Mucosa of gallbladder (tissue), 1 donor: ENCODE measurements around the gene LGR5. TPM values are rescaled to one million over a fixed set of nuclear protein-coding genes. Genes with fewer than 3 reads are reported as not detected.
"Not testable (repeated sequence)": the region's sequence is repeated elsewhere in the genome, so short reads cannot be mapped to it uniquely, and the experiment has no call there.

Experiments
- DNase-seq: peaks from one replicate; pipeline ENCODE4 v3.0.0-alpha.2; 2020; ENCODE audit warnings: low spot score
- total RNA-seq: library from RNA; stranded (reverse); gene quantifications from one replicate; pipeline ENCODE4 v1.2.1, GENCODE V29; 2021
- donor health status: DM: no; HTN: no; CAD: no.

Gene LGR5
- total RNA-seq, 1 donor from 2014 or later, result not detected

- no peak for DNase-seq
These were observed 113.3 kb downstream of the LGR5 start for GRCh38 chr12:71552728-71553501.

GRCh38 chr12:71555191-71555590 lies 115.6 kb downstream of the LGR5 start:
- DNase-seq, result no peak

DNA sequence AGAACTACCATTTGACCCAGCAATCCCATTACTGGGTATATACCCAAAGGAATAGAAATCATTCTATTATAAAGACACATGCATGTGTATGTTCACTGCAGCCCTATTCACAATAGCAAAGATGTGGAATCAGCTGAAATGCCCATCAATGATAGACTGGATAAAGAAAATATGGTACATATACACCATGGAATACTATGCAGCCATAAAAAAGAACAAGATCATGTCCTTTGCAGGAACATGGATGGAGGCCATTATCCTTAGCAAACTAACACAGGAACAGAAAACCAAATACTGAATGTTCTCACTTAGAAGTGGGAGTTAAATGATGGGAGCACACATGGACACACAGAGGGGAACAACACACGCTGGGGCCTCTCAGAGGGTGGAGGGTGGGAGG lies 116.2 kb downstream of the LGR5 start:
- DNase-seq, result not testable (repeated sequence)

GRCh38 chr12:71556448-71556847 lies 116.8 kb downstream of the LGR5 start:
- no peak for DNase-seq

DNA sequence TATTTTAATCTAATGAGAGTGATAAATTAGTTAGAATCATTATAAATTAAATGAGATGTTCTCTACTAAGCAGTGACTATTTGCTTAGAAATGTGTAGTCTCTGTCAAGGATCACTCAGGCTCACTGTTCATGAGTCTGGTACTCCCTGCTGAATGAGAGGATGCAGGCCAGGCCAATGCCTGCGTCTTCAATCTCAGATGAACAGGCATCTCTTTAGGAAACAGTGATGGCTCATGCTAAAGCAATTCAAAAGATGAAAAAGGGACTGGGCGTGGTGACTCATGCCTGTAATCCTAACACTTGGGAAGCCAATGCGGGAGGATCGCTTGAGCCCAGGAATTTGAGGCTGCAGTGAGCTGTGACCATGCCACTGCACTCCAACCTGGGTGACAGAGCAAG lies 117.3 kb downstream of the LGR5 start:
- no peak for DNase-seq

DNA sequence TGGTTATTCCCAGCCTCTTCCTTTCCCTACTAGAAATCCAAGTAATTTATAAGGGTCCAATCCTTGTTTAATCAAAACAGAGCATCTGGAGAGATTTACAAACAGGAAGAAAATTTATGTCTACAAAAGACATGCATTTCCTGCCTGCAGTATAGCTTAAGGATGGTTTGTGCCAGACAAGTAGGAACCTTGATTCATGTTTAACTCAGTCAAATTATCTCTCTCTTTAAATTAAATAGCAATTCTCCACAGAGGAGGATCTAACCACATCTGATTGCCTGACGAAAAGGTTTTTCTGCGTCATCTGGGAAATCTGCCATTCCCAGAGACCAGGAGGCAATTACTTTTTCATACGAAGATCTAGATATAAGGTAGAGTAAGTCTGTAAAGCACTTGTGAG lies 118.8 kb downstream of the LGR5 start:
- DNase-seq, result no peak

DNA sequence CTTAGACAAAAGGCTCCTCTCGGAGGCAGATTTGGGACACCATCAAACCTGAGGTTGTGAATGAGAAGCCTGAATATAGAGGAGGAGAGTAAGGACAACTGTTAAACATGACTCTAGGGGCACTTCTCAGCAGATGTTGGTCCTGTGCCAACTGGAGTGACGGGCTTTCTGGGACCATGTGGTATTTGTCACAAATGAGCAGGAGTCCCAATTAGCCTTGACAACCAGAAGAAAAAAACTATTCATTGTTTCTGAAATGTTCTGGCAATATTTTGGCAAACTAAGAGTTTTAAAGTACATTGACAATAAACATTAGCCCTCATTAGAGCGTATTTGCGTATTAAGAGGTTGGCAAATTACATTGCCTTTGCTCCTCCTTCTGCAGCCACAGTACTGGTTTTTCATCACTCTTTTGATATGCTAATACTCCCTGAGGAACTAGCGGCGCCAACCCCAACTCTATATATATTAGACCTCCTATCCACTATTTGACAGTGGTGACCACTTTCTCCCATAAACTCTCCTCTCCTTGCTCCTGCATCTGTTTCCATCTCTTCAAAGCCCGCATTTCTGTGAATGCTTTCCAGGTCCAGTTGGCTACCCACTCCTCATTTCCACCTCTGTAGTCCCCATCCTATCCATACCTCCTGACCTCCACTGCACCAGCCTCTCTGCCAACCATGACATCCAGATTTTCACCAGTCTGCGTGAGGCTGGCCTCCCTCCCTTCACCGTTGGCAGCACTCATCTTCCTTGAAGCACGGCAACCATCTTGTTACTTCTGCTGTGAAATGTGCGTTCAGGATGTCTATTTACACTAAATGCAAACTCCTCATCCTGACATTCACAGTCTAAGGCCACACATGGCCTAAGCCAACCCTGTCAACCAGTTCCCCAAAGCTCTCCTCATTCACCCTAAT lies 123.3 kb downstream of the LGR5 start:
- no peak for DNase-seq

GRCh38 chr12:71565535-71565934 lies 125.9 kb downstream of the LGR5 start:
- no peak for DNase-seq

DNA sequence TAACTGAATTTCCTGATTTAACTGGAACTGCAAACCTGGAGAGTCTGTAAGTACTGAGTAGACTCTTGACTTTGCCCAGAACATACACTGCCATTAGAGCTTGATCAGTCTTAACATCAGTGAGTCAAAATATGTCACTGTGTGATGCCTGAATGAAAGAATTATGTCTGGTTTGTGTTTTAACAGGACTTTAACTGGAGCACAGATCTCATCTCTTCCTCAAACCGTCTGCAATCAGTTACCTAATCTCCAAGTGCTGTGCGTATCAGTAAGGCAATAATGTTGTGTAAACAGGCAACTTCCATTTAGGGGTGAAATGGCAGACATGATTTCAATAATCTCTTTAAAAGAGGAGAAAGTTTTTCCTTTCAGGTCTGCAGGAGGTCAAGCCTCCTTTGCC lies 127.1 kb downstream of the LGR5 start:
- no peak for DNase-seq

DNA sequence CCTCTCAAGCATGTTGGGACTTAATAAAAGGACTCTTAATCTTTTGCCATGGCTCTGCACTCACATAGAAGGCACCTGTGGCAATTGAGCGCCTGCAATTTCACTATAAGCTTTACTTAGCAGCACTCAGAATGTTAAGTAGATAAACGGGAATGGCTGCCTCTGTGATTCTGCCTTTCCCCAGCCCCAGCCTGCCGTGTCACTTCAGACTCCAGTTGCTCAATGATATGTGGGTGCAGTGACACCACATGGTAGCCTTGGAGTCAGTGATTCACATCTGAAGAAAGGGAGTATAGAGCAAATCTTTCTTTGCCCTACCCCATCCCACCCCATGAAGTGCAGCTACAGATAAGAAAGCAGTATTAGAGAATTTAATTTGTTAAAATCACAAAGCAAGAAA lies 127.9 kb downstream of the LGR5 start:
- DNase-seq, result no peak

DNA sequence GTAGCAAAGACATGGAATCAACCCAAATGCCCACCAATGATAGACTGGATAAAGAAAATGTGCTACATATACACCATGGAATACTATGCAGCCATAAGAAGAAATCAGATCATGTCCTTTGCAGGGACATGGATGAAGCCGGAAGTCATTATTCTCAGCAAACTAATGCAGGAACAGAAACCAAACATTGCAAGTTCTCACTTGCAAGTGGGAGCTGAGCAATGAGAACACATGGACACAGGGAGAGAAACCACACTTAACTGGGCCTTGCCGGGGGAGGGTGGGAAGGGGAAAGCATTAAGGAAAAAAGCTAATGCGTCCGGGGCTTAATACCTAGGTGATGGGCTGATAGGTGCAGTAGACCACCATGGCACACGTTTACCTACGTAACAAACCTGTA lies 130.3 kb downstream of the LGR5 start:
- DNase-seq, result not testable (repeated sequence)

DNA sequence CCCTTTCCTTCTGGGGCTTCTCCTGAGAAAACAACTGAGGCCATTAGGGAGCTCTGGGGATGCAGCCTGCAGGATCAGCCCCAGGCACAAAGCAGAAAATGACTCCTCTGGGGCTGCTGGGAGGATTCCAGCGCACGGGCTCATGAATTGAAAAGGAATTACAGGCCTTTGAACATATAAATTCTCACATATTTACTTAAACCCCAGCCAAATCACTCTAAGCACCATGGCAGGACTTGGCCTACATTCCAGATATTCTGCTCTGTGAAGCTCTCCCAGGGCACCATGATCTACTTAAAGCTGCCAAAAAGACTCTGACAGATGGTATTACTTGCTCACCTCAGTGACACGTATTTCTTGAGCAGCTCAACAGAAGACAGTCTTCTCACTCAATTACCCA lies 136.9 kb downstream of the LGR5 start:
- DNase-seq, result no peak

DNA sequence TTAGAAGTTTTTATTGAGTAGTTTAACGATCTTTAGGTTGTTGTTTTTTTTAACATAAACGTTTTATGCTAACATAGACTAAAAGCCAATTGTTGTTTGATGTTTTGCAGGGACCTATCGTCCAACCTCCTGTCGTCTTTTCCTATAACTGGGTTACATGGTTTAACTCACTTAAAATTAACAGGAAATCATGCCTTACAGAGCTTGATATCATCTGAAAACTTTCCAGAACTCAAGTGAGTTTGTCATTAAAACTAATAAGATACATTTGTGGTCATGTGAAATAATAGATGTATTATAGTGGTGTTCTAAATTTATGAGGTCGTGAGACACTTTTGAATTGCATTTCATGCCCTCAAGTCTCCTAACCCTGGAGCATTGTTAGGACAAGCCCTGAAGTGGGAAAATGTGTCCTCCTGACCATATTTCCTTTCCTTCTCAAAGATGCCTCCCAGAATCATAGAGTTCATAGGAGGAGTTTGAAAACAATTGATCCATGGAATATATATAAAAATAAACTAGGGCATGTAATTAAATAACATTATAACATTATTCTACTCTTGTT lies 139.2 kb downstream of the LGR5 start:
- DNase-seq, result no peak

- no peak for DNase-seq
These were observed 141.6 kb downstream of the LGR5 start for GRCh38 chr12:71581206-71581605.

DNA sequence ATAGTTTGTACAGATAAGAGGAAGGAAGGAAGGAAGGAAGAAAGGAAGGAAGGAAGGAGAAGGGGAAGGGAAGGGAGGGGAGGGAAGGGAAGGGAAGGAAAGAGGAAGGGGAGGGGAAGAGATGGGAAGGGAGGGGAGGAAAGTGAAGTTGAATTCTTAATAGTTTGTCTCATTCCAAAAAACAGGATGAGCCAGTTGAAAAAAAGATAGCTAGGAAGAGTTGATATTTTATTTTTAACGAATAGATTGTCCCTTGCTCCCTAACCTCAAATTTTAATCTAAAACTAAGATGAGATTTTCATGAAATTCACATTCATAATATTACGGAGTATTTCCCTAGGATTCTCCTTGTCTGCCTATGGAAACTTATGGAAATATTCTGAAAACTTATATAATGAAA lies 143.3 kb downstream of the LGR5 start:
- DNase-seq, result no peak

GRCh38 chr12:71584356-71584755 lies 144.8 kb downstream of the LGR5 start:
- DNase-seq, result no peak

GRCh38 chr12:71585218-71585617 lies 145.6 kb downstream of the LGR5 start:
- DNase-seq, result no peak

- DNase-seq, result no peak
These were observed 147.4 kb downstream of the LGR5 start for GRCh38 chr12:71587012-71587411.

GRCh38 chr12:71589478-71589881 lies 149.9 kb downstream of the LGR5 start:
- DNase-seq, result no peak

DNA sequence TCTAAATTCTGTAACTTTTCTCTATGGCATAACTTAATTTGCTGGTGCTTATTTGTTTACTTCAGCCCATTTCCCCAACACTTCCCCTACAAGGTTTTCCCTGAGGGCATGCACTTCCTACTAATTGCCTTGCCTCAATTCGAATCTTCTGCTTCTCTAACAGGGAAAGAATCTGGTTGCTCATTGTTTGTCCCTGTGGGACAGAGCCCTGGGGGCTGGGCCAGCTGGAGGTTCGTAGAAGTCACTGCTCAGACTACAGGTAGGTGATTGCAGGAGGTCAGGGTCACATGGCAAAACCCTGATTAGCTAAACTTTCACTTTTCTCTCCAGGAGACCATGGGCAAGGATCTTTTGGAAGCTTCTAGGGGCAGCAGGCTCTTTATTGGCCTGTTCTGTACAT lies 152.0 kb downstream of the LGR5 start:
- no peak for DNase-seq

GRCh38 chr12:71592841-71593240 lies 153.2 kb downstream of the LGR5 start:
- no peak for DNase-seq

DNA sequence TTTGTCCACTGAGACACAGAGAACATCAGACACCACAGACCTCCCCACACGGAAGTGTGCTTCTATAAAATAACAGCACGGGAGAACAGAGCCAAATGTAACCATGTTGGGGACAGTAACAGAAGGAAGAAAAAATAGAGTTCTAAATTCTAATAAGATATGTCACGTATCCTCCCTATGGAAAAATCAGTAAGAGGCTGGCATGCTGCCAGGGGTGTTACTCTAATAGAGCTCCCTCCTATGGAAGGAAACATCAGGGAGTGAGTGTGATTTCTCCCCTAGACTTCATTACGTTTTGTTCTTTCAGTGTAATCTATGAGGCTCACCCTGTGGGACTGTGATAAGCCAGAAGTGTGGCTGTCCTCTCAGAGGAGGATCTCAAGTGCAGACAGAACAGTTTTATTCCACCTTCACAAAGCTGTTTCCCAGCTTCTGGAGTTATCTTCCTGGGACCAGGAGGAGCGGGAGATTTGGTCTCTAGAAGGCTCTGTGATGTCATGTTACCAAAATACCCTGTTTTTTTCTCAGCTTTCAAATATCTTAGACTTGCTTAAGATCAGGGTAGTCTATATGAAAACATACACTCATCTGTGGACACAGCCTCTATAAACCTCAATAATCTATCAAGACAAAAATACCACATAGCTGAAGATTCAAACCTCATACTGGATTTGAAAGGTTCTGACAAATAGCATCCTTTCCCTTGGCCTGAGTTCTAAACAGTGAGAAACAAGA lies 154.8 kb downstream of the LGR5 start:
- DNase-seq, result no peak
